Activated T-helper 9 cell treated with anti-CD3 and anti-CD28 coated beads, Interleukin-2, amount 50 U/mL, for 16 hours (primary cell): Measurements from ENCODE around the gene SLC9C1.
A peak's percentile ranks its signal among the peaks of the same experiment; 100 is the strongest.

ENCODE experiments used
- DNase-seq: peaks from one replicate; pipeline ENCODE4 v3.0.0-alpha.2; 2020; ENCODE audit warnings: low read depth

SLC9C1 gene

DNA sequence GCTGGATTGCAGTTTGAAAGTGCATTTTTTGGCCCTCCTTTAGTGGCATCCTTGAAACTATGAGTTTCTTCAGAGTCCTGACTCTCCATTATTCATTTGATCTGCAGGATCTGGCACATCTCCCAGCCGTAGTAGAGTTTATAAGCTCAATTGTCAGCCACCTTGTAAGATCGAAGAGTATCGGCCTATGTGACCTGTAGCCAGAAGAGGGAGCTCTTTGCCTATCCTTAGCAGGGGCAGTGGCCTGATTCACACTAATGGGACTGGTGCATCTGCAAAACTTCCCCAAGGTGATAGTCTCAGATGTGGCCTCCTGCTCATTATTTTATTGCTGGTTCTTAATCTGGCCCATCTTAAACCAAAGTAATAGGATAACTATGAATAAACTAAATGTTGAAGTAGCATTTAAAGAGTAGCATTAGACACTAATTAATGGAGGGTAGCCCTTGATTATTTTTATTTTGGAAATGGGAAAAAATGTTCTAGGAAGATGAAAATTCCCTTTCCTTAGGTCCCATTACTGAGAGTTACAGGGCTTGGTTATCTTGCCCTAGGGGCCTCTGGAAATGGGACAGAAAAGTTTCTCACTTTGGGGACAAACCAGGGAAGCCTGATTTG, 182.1 kb downstream of the SLC9C1 start:
- peak; percentile 36 for DNase-seq

DNA sequence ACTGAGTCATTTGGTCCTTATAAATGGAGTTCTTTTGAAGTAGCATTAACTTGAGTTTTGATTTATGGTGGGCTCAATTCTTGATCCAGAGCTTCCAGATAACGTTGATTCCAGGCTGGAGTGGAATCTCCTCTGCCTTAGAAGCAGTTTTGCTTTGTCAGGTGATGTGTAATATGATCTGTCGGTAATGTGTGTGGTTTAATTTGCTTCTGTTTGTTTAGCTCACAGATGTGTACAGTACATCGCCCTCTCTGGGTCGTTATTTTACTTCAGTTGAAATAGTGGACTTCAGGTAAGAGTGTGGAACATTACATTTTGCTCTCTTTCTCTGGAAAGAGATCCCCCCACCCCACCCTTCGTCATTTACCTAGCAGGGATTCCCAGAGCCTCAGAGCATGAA, 184.7 kb downstream of the SLC9C1 start:
- no peak for DNase-seq

DNA sequence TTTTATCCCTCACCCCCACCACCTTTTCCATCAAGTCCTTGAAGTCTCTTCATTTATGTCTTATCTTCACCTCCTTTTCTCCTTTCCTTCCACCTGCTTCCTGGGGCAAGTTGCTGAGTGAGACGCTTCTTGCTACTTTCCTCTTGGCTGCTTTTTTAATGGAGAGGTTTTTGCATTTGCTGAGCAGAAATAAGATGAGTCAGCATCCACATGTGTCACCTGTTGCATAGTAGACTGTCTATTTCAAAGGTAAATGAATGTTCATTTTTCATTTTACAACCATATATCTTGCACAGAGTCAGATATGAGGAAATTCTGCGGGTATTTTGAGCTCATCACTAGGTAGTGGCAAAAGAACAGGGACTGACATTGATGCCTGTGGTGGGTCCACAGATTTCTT, 189.2 kb downstream of the SLC9C1 start:
- no peak for DNase-seq

- no peak for DNase-seq
Observed at GRCh38 chr3:112101916-112102315, 192.1 kb downstream of the SLC9C1 start.

DNA sequence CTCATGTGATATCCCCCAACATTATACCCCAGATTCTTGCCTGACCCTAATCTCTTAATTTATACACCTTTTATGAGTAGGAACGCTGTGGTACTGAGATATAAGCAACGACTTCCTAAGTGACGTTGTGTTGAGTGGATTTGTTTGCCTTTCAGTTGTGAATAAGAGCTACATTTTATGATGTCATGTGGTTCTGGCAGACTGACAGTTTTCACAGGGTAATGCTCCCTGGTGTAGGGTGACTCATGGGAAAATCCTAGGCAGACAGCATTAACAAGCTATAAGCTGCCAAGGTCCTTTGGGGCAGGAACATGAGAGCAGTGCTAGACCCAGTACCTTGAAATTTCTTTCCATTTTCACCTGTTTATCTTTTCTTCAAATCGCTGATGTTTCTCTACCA, 196.6 kb downstream of the SLC9C1 start:
- DNase-seq: no peak

- DNase-seq: no peak
Observed at GRCh38 chr3:112096176-112096575, 197.8 kb downstream of the SLC9C1 start.

DNA sequence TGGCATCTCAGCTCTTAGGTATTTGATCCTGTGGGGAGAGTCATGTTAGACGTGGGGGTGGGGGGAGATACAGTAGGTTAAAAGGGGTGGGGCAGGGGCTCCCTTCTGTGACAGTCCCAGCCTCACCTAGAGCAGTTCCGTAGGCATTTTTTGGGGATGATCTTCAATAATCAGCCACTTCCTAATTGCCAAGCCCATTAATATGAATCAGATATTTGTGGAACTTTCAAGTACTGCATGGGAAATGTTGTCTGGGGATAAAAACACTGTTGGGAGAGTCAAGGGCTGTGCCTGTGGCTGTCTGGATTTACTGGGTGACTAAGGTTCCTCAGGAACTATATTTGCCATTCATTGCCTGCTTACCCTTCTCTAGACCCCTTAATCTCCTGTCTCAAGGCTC, 198.3 kb downstream of the SLC9C1 start:
- DNase-seq: no peak

GRCh38 chr3:112093180-112093522, 200.9 kb downstream of the SLC9C1 start:
- no peak for DNase-seq

DNA sequence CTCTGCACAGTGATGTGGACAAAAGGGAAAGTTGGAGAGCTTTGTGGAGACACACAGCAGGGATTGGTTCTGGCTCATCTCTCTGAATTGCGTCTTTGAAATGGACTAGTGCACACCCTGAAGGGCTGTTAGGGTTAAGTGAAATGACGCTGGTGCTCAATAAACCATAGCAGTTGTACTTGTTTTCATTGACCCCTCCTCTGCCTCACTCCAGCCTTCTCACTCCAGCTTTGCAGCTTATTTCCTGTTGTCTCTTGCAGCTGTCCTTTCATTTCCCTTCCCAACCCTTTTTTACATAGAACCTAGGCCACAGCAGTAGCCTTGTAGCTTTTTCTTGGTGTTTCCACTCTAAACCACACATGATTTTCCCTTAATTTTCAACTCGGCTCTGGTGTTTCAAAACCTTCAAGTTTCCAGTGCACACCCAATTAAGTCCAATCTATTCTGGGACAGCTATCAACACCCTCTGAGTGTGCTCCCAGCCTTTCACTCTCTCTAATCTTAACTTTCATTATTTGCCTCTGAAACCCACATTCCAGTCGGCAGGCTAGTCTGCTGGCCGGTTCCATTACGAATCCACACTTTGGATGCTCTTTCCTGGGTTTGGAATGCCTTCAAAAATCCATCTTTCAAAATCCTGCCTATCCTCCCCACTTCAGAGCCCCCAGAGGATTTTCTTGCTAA, 201.4 kb downstream of the SLC9C1 start:
- no peak for DNase-seq

- no peak for DNase-seq
Observed at GRCh38 chr3:112090887-112091586, 203.0 kb downstream of the SLC9C1 start.
